Measurements from ENCODE around the gene SPDL1. TPM values are rescaled to one million over a fixed set of nuclear protein-coding genes. Genes with fewer than 3 reads are reported as not detected.

The SPDL1 gene
- total and polyA plus RNA-seq, 4 donors, result 0.89 to 11.5 (median 3.0) TPM

- Histone ChIP-seq H3K4me1 (ENCODE audit: control insufficient read depth in 4 of 4, insufficient read depth in 4 of 4, low read length in 3 of 4) (peaks cover 0 to 5% (median 0%) of the 10 kb centered on the region in 4 donors), H3K9ac (ENCODE audit: low read depth in 1 of 2, low read length in 2 of 2) (no peak overlapping the region), H3K4me3 (ENCODE audit: low read depth in 1 of 3, low read length in 3 of 3) (no peak overlapping the region), H3K9me3 (ENCODE audit: control insufficient read depth in 4 of 4, low read length in 3 of 4) (no peaks in the 10 kb centered on the region), H3K27me3 (ENCODE audit: control insufficient read depth in 4 of 4, insufficient read depth in 4 of 4, low read length in 3 of 4) (no peaks in the 10 kb centered on the region), H3K36me3 (ENCODE audit: control insufficient read depth in 4 of 4, insufficient read depth in 3 of 4, low read depth in 1 of 4, low read length in 3 of 4) (no peaks in the 10 kb centered on the region), H3K27ac (ENCODE audit: low read depth in 1 of 2, low read length in 2 of 2) (no peak overlapping the region)
- WGBS, result 11% methylated on average over 1 of the region's 1 CpG
- TF ChIP-seq TAF1 (conservative IDR thresholded peaks at IDR 0.05) (no peak), SP1 (IDR thresholded peaks at IDR 0.05) (no peak), ZBTB33 (IDR thresholded peaks at IDR 0.05) (no peak), ATF3 (IDR thresholded peaks at IDR 0.05) (no peak), NR2F2 (IDR thresholded peaks at IDR 0.05) (no peak), FOXA2 (IDR thresholded peaks at IDR 0.05) (no peak), GABPA (IDR thresholded peaks at IDR 0.05 in 1 of 2, conservative IDR thresholded peaks at IDR 0.05 in 1 of 2) (no peak), FOXA1 (IDR thresholded peaks at IDR 0.05) (no peak), REST (IDR thresholded peaks at IDR 0.05) (no peak), CTCF (IDR thresholded peaks at IDR 0.05; ENCODE audit: low read depth, low read length, missing input control) (no peak), JUND (IDR thresholded peaks at IDR 0.05) (no peak), EGR1 (IDR thresholded peaks at IDR 0.05; ENCODE audit: low read depth in 2 of 2) (no peak)
- no peak for DNase-seq (ENCODE audit: low spot score)
Observed at GRCh38 chr5:169647566-169647965, 64.0 kb downstream of the SPDL1 start.

GRCh38 chr5:169648725-169649310 lies 65.2 kb downstream of the SPDL1 start:
- Histone ChIP-seq H3K9me3 (ENCODE audit: control insufficient read depth in 4 of 4, low read length in 3 of 4) (no peaks in the 10 kb centered on the region), H3K27ac (ENCODE audit: low read depth in 1 of 2, low read length in 2 of 2) (no peak overlapping the region), H3K36me3 (ENCODE audit: control insufficient read depth in 4 of 4, insufficient read depth in 3 of 4, low read depth in 1 of 4, low read length in 3 of 4) (no peaks in the 10 kb centered on the region), H3K27me3 (ENCODE audit: control insufficient read depth in 4 of 4, insufficient read depth in 4 of 4, low read length in 3 of 4) (no peaks in the 10 kb centered on the region), H3K4me3 (ENCODE audit: low read depth in 1 of 3, low read length in 3 of 3) (no peak overlapping the region), H3K4me1 (ENCODE audit: control insufficient read depth in 4 of 4, insufficient read depth in 4 of 4, low read length in 3 of 4) (peaks cover 0 to 5% (median 0%) of the 10 kb centered on the region in 4 donors), H3K9ac (ENCODE audit: low read depth in 1 of 2, low read length in 2 of 2) (no peak overlapping the region)
- 80% methylated on average over 13 of the region's 13 CpGs for WGBS
- DNase-seq (ENCODE audit: low spot score), result no peak
- TF ChIP-seq FOXA1 (IDR thresholded peaks at IDR 0.05), result no peak
- no peak for TF ChIP-seq RXRA (IDR thresholded peaks at IDR 0.05)
- no peak for TF ChIP-seq GABPA (IDR thresholded peaks at IDR 0.05 in 1 of 2, conservative IDR thresholded peaks at IDR 0.05 in 1 of 2)
- no peak for TF ChIP-seq CTCF (IDR thresholded peaks at IDR 0.05; ENCODE audit: low read depth, low read length, missing input control)
- TF ChIP-seq ATF3 (IDR thresholded peaks at IDR 0.05), result no peak
- TF ChIP-seq REST (IDR thresholded peaks at IDR 0.05), result no peak
- no peak for TF ChIP-seq RAD21 (IDR thresholded peaks at IDR 0.05)
- no peak for TF ChIP-seq EGR1 (IDR thresholded peaks at IDR 0.05; ENCODE audit: low read depth in 2 of 2)

All from liver (tissue), 9 donors.